Midbrain (tissue), 1 donor: ENCODE measurements around the gene ROBO1.

Experiments used
- DNase-seq: peaks from one replicate; lab custom pipeline; 2025; lab: John Stamatoyannopoulos, UW

ROBO1 gene

DNA sequence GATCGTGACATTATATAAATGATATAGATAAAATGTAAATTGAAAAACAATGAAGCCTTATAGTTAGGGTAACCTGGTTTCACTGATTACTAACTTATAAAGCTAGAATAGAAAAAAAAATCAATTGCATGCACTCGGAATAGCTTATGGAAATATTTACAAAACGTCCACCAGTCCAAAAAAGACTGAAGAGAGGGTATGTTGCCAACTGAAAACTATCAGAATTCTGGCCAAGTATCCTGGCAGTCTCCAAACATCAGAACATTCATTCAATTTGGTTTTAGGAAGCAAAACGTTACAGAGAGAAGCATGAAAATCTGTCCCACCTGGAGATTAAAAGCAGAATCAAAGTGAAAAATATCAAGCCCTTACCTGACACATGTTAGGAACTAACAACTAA lies 892.4 kb downstream of the ROBO1 start:
- DNase-seq: no peak

GRCh38 chr3:78873641-78874040 lies 894.2 kb downstream of the ROBO1 start:
- no peak for DNase-seq

DNA sequence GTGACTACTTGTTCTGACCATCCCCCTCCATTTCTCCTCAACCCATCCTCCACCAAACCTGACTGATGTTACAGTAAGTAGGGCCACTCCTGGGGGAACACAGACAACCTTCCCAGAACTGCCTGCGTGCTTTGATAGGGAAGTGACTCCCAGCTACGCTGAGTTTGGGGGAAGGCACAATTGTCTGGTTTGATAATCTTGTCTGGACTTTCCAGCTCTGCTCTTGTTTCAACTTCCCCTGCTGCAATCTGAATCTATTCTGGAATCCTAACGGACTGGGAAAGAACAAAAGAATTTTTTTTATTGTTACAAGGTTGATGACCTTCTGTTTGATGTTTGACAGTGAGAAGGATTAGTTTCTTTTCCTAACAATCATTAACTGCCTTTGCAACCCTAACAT lies 895.6 kb downstream of the ROBO1 start:
- no peak for DNase-seq

GRCh38 chr3:78871048-78871447 lies 896.8 kb downstream of the ROBO1 start:
- no peak for DNase-seq

- no peak for DNase-seq
These were observed 897.3 kb downstream of the ROBO1 start for GRCh38 chr3:78870484-78870883.

- DNase-seq: no peak
These were observed 899.2 kb downstream of the ROBO1 start for GRCh38 chr3:78868570-78868969.

GRCh38 chr3:78867409-78868372 lies 900.1 kb downstream of the ROBO1 start:
- DNase-seq: no peak

GRCh38 chr3:78863306-78864203 lies 904.2 kb downstream of the ROBO1 start:
- no peak for DNase-seq

- no peak for DNase-seq
These were observed 906.6 kb downstream of the ROBO1 start for GRCh38 chr3:78861156-78861555.

- DNase-seq: no peak
These were observed 907.2 kb downstream of the ROBO1 start for GRCh38 chr3:78860567-78860966.

- no peak for DNase-seq
These were observed 908.9 kb downstream of the ROBO1 start for GRCh38 chr3:78858910-78859309.

DNA sequence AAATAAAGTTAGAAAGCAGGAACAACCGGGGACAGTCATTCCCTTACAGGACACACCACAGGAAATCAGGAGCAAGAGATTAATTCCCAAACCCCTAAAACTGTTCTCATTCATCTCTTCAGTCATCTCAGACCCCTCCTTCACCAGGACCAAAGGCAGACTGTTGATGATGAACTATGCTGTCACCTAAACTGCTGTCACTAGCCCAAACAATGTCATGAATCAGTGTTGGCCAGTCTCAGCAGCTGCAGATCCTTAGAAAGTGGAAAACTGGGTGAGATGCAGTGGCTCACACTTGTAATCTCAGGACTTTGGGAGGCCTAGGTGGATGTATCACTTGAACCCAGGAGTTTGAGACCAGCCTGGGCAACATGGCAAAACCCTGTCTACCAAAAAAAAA lies 909.6 kb downstream of the ROBO1 start:
- DNase-seq: no peak

- no peak for DNase-seq
These were observed 910.2 kb downstream of the ROBO1 start for GRCh38 chr3:78857494-78858111.

DNA sequence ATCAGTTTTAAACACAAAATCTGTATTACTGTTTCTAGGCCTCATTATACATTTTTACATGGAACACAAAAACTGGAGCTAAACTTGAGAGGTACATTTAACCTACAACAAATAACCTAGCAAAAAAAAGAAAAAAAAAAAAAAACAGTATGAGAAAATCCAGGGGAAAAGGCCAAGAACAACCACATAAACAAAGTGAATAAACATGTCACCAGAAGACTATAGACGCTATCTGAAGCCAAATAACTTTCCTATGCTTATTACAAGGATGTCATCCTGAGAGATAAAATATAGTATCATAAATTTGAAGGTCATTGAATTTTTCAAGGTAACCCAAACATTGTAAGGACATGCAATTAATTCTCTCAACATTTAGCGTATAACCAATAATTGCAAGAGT lies 911.6 kb downstream of the ROBO1 start:
- no peak for DNase-seq

GRCh38 chr3:78855190-78855589 lies 912.6 kb downstream of the ROBO1 start:
- no peak for DNase-seq

- no peak for DNase-seq
These were observed 919.2 kb downstream of the ROBO1 start for GRCh38 chr3:78848392-78849288.

GRCh38 chr3:78847603-78848002 lies 920.2 kb downstream of the ROBO1 start:
- no peak for DNase-seq

DNA sequence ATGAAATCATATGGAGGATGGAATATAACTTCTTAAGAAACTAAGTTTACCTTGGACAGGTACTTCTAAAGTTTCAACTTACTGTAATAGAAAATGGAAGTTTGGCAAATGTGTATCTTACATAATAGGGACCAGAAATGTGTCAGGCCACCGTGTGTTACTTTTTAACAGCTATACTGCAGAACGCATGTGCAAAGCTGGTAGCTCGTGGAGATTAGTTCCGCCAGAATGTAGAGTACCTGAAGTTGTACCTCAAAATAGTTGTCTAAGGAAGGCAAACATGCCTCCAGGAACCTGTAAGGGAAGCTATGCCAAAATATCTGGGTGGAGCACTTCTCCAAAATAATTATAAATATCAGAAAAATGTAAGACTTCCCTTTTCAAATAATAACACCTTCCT lies 920.6 kb downstream of the ROBO1 start:
- no peak for DNase-seq

- DNase-seq: no peak
These were observed 921.1 kb downstream of the ROBO1 start for GRCh38 chr3:78846718-78847117.

GRCh38 chr3:78845605-78846004 lies 922.2 kb downstream of the ROBO1 start:
- no peak for DNase-seq

GRCh38 chr3:78844307-78844706 lies 923.5 kb downstream of the ROBO1 start:
- no peak for DNase-seq
